ENCODE results near the gene NOBOX.
"Not testable (repeated sequence)": the region's sequence is repeated elsewhere in the genome, so short reads cannot be mapped to it uniquely, and the experiment has no call there.

NOBOX gene

GRCh38 chr7:144367250-144367649 lies 36.2 kb downstream of the NOBOX start:
- WGBS (ENCODE audit: insufficient coverage, insufficient read length) = no CpG with 5 or more reads among the region's 9 CpGs

DNA sequence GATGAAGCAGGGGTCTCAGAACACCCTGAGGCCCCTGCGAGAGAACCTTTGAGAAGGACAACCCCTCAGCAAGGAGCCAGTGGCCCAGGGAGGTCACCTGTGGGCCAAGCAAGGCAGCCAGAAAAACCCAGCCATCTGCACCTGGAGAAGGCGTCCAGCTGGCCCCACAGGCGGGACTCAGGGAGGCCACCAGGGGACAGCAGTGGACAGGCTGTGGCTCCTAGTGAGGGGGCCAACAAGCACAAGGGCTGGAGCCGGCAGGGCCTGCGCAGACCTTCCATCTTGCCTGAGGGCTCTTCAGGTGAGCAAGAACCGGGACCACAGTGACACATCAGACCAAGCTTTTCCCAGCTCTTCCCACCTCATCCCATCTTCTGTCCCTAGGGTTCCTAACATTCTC lies 38.0 kb downstream of the NOBOX start:
- H3K9me3 ChIP-seq (ENCODE audit: control insufficient read depth, insufficient read depth, low read length); H3K27me3 ChIP-seq (ENCODE audit: control insufficient read depth, insufficient read depth, low read length); DNase-seq (ENCODE audit: low read depth, low spot score); H3K36me3 ChIP-seq (ENCODE audit: control insufficient read depth, insufficient read depth, low read length); H3K27ac ChIP-seq (ENCODE audit: low read length); H3K4me3 ChIP-seq (ENCODE audit: low read length); H3K4me1 ChIP-seq (ENCODE audit: control insufficient read depth, insufficient read depth, low read length): not testable (repeated sequence)
- WGBS (ENCODE audit: insufficient coverage, insufficient read length) = no CpG with 5 or more reads among the region's 6 CpGs

More at GRCh38 chr7:144367250-144367649, 36.2 kb downstream of the NOBOX start:
- not testable (repeated sequence) for H3K9me3 ChIP-seq (ENCODE audit: control insufficient read depth, insufficient read depth, low read length); H3K4me3 ChIP-seq (ENCODE audit: low read length); DNase-seq (ENCODE audit: low read depth, low spot score); H3K4me1 ChIP-seq (ENCODE audit: control insufficient read depth, insufficient read depth, low read length); H3K27ac ChIP-seq (ENCODE audit: low read length); H3K36me3 ChIP-seq (ENCODE audit: control insufficient read depth, insufficient read depth, low read length); H3K27me3 ChIP-seq (ENCODE audit: control insufficient read depth, insufficient read depth, low read length)

- no CpG with 5 or more reads among the region's 3 CpGs for WGBS (ENCODE audit: insufficient coverage, insufficient read length)
- not testable (repeated sequence) for H3K4me3 ChIP-seq (ENCODE audit: low read length)
These were observed 41.4 kb downstream of the NOBOX start for GRCh38 chr7:144362061-144362460.

DNA sequence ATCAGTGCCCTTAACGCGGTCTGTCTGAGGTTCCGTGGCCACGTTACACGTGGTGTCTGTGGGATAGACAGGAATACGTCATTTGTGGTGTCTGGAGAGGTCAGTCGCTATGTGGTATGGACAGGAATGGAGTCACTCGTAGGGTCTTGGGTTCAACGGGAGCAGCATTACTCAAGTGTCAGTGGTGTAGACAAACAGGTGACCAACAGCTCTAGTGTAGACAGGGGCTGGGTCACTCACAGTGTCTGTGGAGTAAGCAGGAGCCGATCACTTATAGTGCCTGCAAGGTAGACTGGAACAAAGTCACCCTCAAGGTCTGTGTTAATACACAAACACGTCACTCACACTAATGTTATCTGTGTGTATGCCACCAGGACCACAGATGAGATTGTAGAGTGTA lies 46.6 kb downstream of the NOBOX start:
- H3K36me3 ChIP-seq (ENCODE audit: control insufficient read depth, insufficient read depth, low read length) = not testable (repeated sequence)
- no CpG with 5 or more reads among the region's 11 CpGs for WGBS (ENCODE audit: insufficient coverage, insufficient read length)

More at GRCh38 chr7:144362061-144362460, 41.4 kb downstream of the NOBOX start:
- H3K36me3 ChIP-seq (ENCODE audit: control insufficient read depth, insufficient read depth, low read length); H3K27ac ChIP-seq (ENCODE audit: low read length); H3K27me3 ChIP-seq (ENCODE audit: control insufficient read depth, insufficient read depth, low read length); H3K4me1 ChIP-seq (ENCODE audit: control insufficient read depth, insufficient read depth, low read length); H3K9me3 ChIP-seq (ENCODE audit: control insufficient read depth, insufficient read depth, low read length); DNase-seq (ENCODE audit: low read depth, low spot score): not testable (repeated sequence)

GRCh38 chr7:144356185-144356584 lies 47.3 kb downstream of the NOBOX start:
- H3K4me1 ChIP-seq (ENCODE audit: control insufficient read depth, insufficient read depth, low read length); H3K36me3 ChIP-seq (ENCODE audit: control insufficient read depth, insufficient read depth, low read length); H3K27ac ChIP-seq (ENCODE audit: low read length); DNase-seq (ENCODE audit: low read depth, low spot score); H3K27me3 ChIP-seq (ENCODE audit: control insufficient read depth, insufficient read depth, low read length); H3K9me3 ChIP-seq (ENCODE audit: control insufficient read depth, insufficient read depth, low read length); H3K4me3 ChIP-seq (ENCODE audit: low read length): not testable (repeated sequence)
- no CpG with 5 or more reads among the region's 6 CpGs for WGBS (ENCODE audit: insufficient coverage, insufficient read length)

More for the DNA sequence above, 46.6 kb downstream of the NOBOX start:
- not testable (repeated sequence) for H3K4me1 ChIP-seq (ENCODE audit: control insufficient read depth, insufficient read depth, low read length); H3K4me3 ChIP-seq (ENCODE audit: low read length); H3K27ac ChIP-seq (ENCODE audit: low read length); H3K27me3 ChIP-seq (ENCODE audit: control insufficient read depth, insufficient read depth, low read length); DNase-seq (ENCODE audit: low read depth, low spot score); H3K9me3 ChIP-seq (ENCODE audit: control insufficient read depth, insufficient read depth, low read length)

- H3K4me1 ChIP-seq (ENCODE audit: control insufficient read depth, insufficient read depth, low read length); H3K27me3 ChIP-seq (ENCODE audit: control insufficient read depth, insufficient read depth, low read length); H3K9me3 ChIP-seq (ENCODE audit: control insufficient read depth, insufficient read depth, low read length); DNase-seq (ENCODE audit: low read depth, low spot score); H3K36me3 ChIP-seq (ENCODE audit: control insufficient read depth, insufficient read depth, low read length); H3K27ac ChIP-seq (ENCODE audit: low read length): not testable (repeated sequence)
- H3K4me3 ChIP-seq (ENCODE audit: low read length) = peak within 1 kb of the TSS; percentile 31; the same call in 1 of the 2 replicates
- WGBS (ENCODE audit: insufficient coverage, insufficient read length) = no CpG with 5 or more reads among the region's 50 CpGs
These were observed 48.2 kb downstream of the NOBOX start, which contains the start of gene ARHGEF5 for GRCh38 chr7:144355176-144355822. Gene ARHGEF5 (plus strand): TSS chr7:144355402. CDS start chr7:144362670, 7,268 bp downstream.

GRCh38 chr7:144351667-144352066 lies 51.8 kb downstream of the NOBOX start:
- no CpG with 5 or more reads among the region's 3 CpGs for WGBS (ENCODE audit: insufficient coverage, insufficient read length)
- H3K4me3 ChIP-seq (ENCODE audit: low read length); H3K27me3 ChIP-seq (ENCODE audit: control insufficient read depth, insufficient read depth, low read length); H3K4me1 ChIP-seq (ENCODE audit: control insufficient read depth, insufficient read depth, low read length); DNase-seq (ENCODE audit: low read depth, low spot score); H3K9me3 ChIP-seq (ENCODE audit: control insufficient read depth, insufficient read depth, low read length); H3K27ac ChIP-seq (ENCODE audit: low read length); H3K36me3 ChIP-seq (ENCODE audit: control insufficient read depth, insufficient read depth, low read length): not testable (repeated sequence)

DNA sequence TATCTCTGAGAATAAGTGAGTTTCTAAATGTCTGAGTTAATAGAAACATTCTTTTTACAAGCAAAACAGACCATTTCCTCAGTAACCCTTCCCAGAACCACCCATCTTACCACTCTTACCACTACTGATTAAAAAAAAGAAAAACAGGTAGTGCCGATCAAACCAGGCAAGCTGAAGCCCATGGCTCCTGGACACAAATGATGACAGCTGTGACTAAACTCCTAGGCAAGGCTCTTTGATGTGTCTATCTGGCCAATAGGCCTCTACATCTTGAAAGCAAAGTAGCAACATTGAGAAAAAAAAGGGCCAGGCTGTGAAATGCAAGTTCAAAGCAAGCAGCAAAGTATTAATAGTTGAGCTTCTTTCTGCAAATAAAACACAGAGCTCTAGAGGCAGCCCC lies 54.9 kb downstream of the NOBOX start:
- H3K36me3 ChIP-seq (ENCODE audit: control insufficient read depth, insufficient read depth, low read length); H3K27ac ChIP-seq (ENCODE audit: low read length); H3K27me3 ChIP-seq (ENCODE audit: control insufficient read depth, insufficient read depth, low read length); DNase-seq (ENCODE audit: low read depth, low spot score); H3K4me3 ChIP-seq (ENCODE audit: low read length); H3K4me1 ChIP-seq (ENCODE audit: control insufficient read depth, insufficient read depth, low read length); H3K9me3 ChIP-seq (ENCODE audit: control insufficient read depth, insufficient read depth, low read length): not testable (repeated sequence)
- WGBS (ENCODE audit: insufficient coverage, insufficient read length) = no CpG with 5 or more reads among the region's 1 CpG
